PC-3 (cell line): ENCODE measurements around the gene ROPN1L.

Experiments
- CTCF ChIP-seq: fragments of 300-600 bp; sonication (generic); conservative IDR thresholded peaks from 2 replicates; pipeline ENCODE4 v1.5.1; 2017; ENCODE audit warnings: antibody characterized with exemption, low read depth, mild to moderate bottlenecking, low read length
- EZH2 ChIP-seq: fragments of 300-600 bp; sonication (generic); IDR thresholded peaks from one replicate; pipeline ENCODE4 v1.6.1; 2017; ENCODE audit warnings: antibody characterized with exemption, mild to moderate bottlenecking, low read length; ENCODE audit not compliant: unreplicated experiment

- TF ChIP-seq CTCF = no peak
- no peak for TF ChIP-seq EZH2
Measured at GRCh38 chr5:10506535-10506934, 64.9 kb downstream of the ROPN1L start.
